GM23338 (cell line): ENCODE data around the gene PDGFRA. TPM values are rescaled to one million over a fixed set of nuclear protein-coding genes. Genes with fewer than 3 reads are reported as not detected.

Source experiments
- ATAC-seq: fragments of 200-7000 bp; cut with Tn5 transposase; 3 replicates; pipeline ENCODE4 v1.9.1; 2020
- DNase-seq: peaks from one replicate; pipeline ENCODE4 v3.0.0-alpha.2; 2015; ENCODE audit warnings: low spot score
- H2AFZ ChIP-seq: fragments of 200-600 bp; sonication (generic); 2 replicates; pipeline ENCODE4 v1.8.0; 2016; ENCODE audit warnings: antibody characterized with exemption, mild to moderate bottlenecking, moderate library complexity
- H3F3A ChIP-seq: fragments of 200-600 bp; sonication (generic); replicated peaks from 2 replicates; pipeline ENCODE4 v1.8.0; 2017; ENCODE audit warnings: antibody characterized with exemption, mixed run types, low read depth
- H3K27ac ChIP-seq: fragments of 200-600 bp; sonication (generic); 2 replicates; pipeline ENCODE4 v1.6.1; 2016; ENCODE audit warnings: low read depth
- H3K27me3 ChIP-seq: fragments of 200-600 bp; sonication (generic); 2 replicates; pipeline ENCODE4 v1.8.0; 2016; ENCODE audit warnings: mild to moderate bottlenecking, mixed run types, moderate library complexity; ENCODE audit not compliant: insufficient read depth
- H3K36me3 ChIP-seq: fragments of 200-600 bp; sonication (generic); 2 replicates; pipeline ENCODE4 v1.8.0; 2016; ENCODE audit warnings: mild to moderate bottlenecking; ENCODE audit not compliant: insufficient read depth
- H3K4me1 ChIP-seq: fragments of 200-600 bp; sonication (generic); 2 replicates; pipeline ENCODE4 v1.8.0; 2016; ENCODE audit warnings: mild to moderate bottlenecking, moderate library complexity; ENCODE audit not compliant: insufficient read depth
- H3K4me2 ChIP-seq: fragments of 200-600 bp; sonication (generic); 2 replicates; pipeline ENCODE4 v1.7.1; 2017; ENCODE audit warnings: mixed run types
- H3K4me3 ChIP-seq: fragments of 200-600 bp; sonication (generic); 2 replicates; pipeline ENCODE4 v1.6.1; 2016; ENCODE audit warnings: mixed run types
- H3K79me2 ChIP-seq: fragments of 200-600 bp; sonication (generic); replicated peaks from 2 replicates; pipeline ENCODE4 v1.8.0; 2017; ENCODE audit warnings: mild to moderate bottlenecking; ENCODE audit not compliant: insufficient read depth
- H3K9me2 ChIP-seq: fragments of 200-600 bp; sonication (generic); 2 replicates; pipeline ENCODE4 v1.8.0; 2017; ENCODE audit not compliant: insufficient read depth
- H4K20me1 ChIP-seq: fragments of 200-600 bp; sonication (generic); replicated peaks from 2 replicates; pipeline ENCODE4 v1.8.0; 2017; ENCODE audit warnings: mild to moderate bottlenecking; ENCODE audit not compliant: insufficient read depth
- H3K27ac Mint-ChIP-seq: 2 replicates; pipeline ENCODE4 v1.8.0; 2020; ENCODE audit warnings: inconsistent platforms, mild to moderate bottlenecking, moderate library complexity, mixed read lengths
- H3K27me3 Mint-ChIP-seq: 3 replicates; pipeline ENCODE4 v1.8.0; 2022; ENCODE audit warnings: low read depth, mild to moderate bottlenecking, moderate library complexity, mixed read lengths, inconsistent platforms; ENCODE audit not compliant: insufficient read depth, poor library complexity
- H3K36me3 Mint-ChIP-seq: 3 replicates; pipeline ENCODE4 v1.8.0; 2021; ENCODE audit warnings: low read depth, mild to moderate bottlenecking, inconsistent platforms, moderate library complexity, mixed read lengths
- H3K4me1 Mint-ChIP-seq: 3 replicates; pipeline ENCODE4 v1.8.0; 2020; ENCODE audit warnings: mild to moderate bottlenecking, inconsistent platforms, mixed read lengths
- H3K4me3 Mint-ChIP-seq: 3 replicates; pipeline ENCODE4 v1.8.0; 2021; ENCODE audit warnings: moderate library complexity, mild to moderate bottlenecking, inconsistent platforms, mixed read lengths
- H3K9me3 Mint-ChIP-seq: 3 replicates; pipeline ENCODE4 v1.8.0; 2020; ENCODE audit warnings: moderate library complexity, mild to moderate bottlenecking, inconsistent platforms, mixed read lengths
- CREB1 ChIP-seq: fragments of 250-450 bp; sonication (Bioruptor Pico); IDR thresholded peaks from 2 replicates; pipeline ENCODE4 v1.5.0; 2020; ENCODE audit warnings: low read depth, mild to moderate bottlenecking, moderate library complexity
- CTCF ChIP-seq, 2 experiments: fragments of 200-600 bp in 1 of 2; sonication (generic) in 1 of 2; conservative IDR thresholded peaks; 2 replicates each; pipeline versions ENCODE4 v1.5.1 to v1.6.1; 2016 to 2017; ENCODE audit warnings: antibody characterized with exemption in 2 of 2, low read depth in 2 of 2, mild to moderate bottlenecking in 2 of 2, moderate library complexity in 1 of 2
- ETS1 ChIP-seq: IDR thresholded peaks from 2 replicates; pipeline ENCODE4 v1.6.1; 2016; ENCODE audit warnings: antibody characterized with exemption
- EZH2 ChIP-seq: fragments of 200-600 bp; sonication (generic); IDR thresholded peaks from one replicate; pipeline ENCODE4 v1.8.0; 2017; ENCODE audit warnings: antibody characterized with exemption, mild to moderate bottlenecking, low read depth; ENCODE audit not compliant: unreplicated experiment
- EZH2phosphoT487 ChIP-seq: fragments of 200-600 bp; sonication (generic); IDR thresholded peaks from one replicate; pipeline ENCODE4 v1.8.1; 2018; ENCODE audit warnings: antibody characterized with exemption; ENCODE audit not compliant: unreplicated experiment
- JUNB ChIP-seq: IDR thresholded peaks from one replicate; pipeline ENCODE4 v1.6.1; 2016; ENCODE audit warnings: antibody characterized with exemption; ENCODE audit not compliant: unreplicated experiment
- NANOG ChIP-seq: IDR thresholded peaks from 2 replicates; pipeline ENCODE4 v1.6.1; 2016; ENCODE audit warnings: antibody characterized with exemption, borderline replicate concordance
- POLR2AphosphoS5 ChIP-seq: IDR thresholded peaks from 2 replicates; pipeline ENCODE4 v1.6.1; 2016; ENCODE audit warnings: antibody characterized with exemption, low read depth
- REST ChIP-seq: IDR thresholded peaks from one replicate; pipeline ENCODE4 v1.6.1; 2018; ENCODE audit warnings: antibody characterized with exemption; ENCODE audit not compliant: unreplicated experiment
- STAT1 ChIP-seq: IDR thresholded peaks from one replicate; pipeline ENCODE4 v1.6.1; 2016; ENCODE audit warnings: antibody characterized with exemption; ENCODE audit not compliant: unreplicated experiment
- ZNF114 ChIP-seq: fragments of 250-450 bp; sonication (Bioruptor Pico); IDR thresholded peaks from 2 replicates; pipeline ENCODE4 v1.5.0; 2020; ENCODE audit warnings: mild to moderate bottlenecking, moderate library complexity
- ZNF331 ChIP-seq: fragments of 250-450 bp; sonication (Bioruptor Pico); IDR thresholded peaks from 2 replicates; pipeline ENCODE4 v1.5.0; 2020; ENCODE audit warnings: low read depth, mild to moderate bottlenecking, moderate library complexity
- polyA plus RNA-seq: library from polyadenylated mRNA; unstranded; fragments of >200 nt; fragmentation: Nextera tagmentation; extraction: Ambion mirVana; gene quantifications from 2 replicates; pipeline ENCODE4 v1.2.1, GENCODE V29; 2016
- total RNA-seq: library from RNA; depleted of rRNA; stranded (reverse); fragments of >200 nt; shearing (Covaris generic); gene quantifications from 2 replicates; pipeline ENCODE4 v1.2.3, GENCODE V29; 2014

The PDGFRA gene
- total and polyA plus RNA-seq, 2 experiments from 2014 or later, result 8.0 to 10.8 TPM

- TF ChIP-seq CTCF (conservative IDR thresholded peaks at IDR 0.05; ENCODE audit: low read depth in 2 of 2) (no peak), EZH2 (no peak), ETS1 (no peak), JUNB (no peak), ZNF114 (CRISPR knock-in tag) (no peak), POLR2AphosphoS5 (no peak), ZNF331 (no peak)
These were observed 10.4 kb upstream of the PDGFRA start (continued) for GRCh38 chr4:54218736-54219135.

GRCh38 chr4:54224996-54225597 lies 4.0 kb upstream of the PDGFRA start:
- peak overlapping the region; percentile 86 for H3K4me3 ChIP-seq
- peak; percentile 35 for DNase-seq
- no peaks in the 10 kb centered on the region; the same call in 2 of the 3 replicates for H3K36me3 Mint-ChIP-seq
- peak overlapping the region; percentile 76 for H3K4me3 Mint-ChIP-seq
- no peaks in the 10 kb centered on the region for H3K9me2 ChIP-seq
- H3K27ac Mint-ChIP-seq, result no peak overlapping the region
- no peak overlapping the region for H2AFZ ChIP-seq
- peaks cover 12% of the 10 kb centered on the region; the same call in 1 of the 2 replicates for H3F3A ChIP-seq
- peaks cover 86% of the 10 kb centered on the region for H3K27me3 Mint-ChIP-seq
- H3K79me2 ChIP-seq, result no peaks in the 10 kb centered on the region
- H4K20me1 ChIP-seq, result peaks cover 7% of the 10 kb centered on the region; the same call in 1 of the 2 replicates
- no peak for ATAC-seq
- peaks cover 99% of the 10 kb centered on the region for H3K27me3 ChIP-seq
- peaks cover 4% of the 10 kb centered on the region for H3K9me3 Mint-ChIP-seq
- no peak overlapping the region for H3K27ac ChIP-seq
- H3K4me2 ChIP-seq, result peak overlapping the region; percentile 100
- H3K36me3 ChIP-seq, result no peaks in the 10 kb centered on the region
- H3K4me1 Mint-ChIP-seq, result peaks cover 32% of the 10 kb centered on the region
- peaks cover 36% of the 10 kb centered on the region for H3K4me1 ChIP-seq
- no peak for TF ChIP-seq ETS1
- TF ChIP-seq POLR2AphosphoS5, result no peak
- TF ChIP-seq STAT1, result no peak
- no peak for TF ChIP-seq REST
- TF ChIP-seq NANOG, result no peak
- no peak for TF ChIP-seq EZH2phosphoT487
- TF ChIP-seq JUNB, result no peak
- TF ChIP-seq EZH2, result no peak
- no peak for TF ChIP-seq CTCF (conservative IDR thresholded peaks at IDR 0.05; ENCODE audit: low read depth in 2 of 2)
- no peak for TF ChIP-seq CREB1 (CRISPR knock-in tag)
